GM18526 (cell line): ENCODE results near the gene KRT40.

Experiments
- POLR2A ChIP-seq: IDR thresholded peaks from 3 replicates; pipeline ENCODE4 v1.6.1; 2011; ENCODE audit not compliant: insufficient read length; ENCODE audit errors: extremely low read depth

Gene KRT40

DNA sequence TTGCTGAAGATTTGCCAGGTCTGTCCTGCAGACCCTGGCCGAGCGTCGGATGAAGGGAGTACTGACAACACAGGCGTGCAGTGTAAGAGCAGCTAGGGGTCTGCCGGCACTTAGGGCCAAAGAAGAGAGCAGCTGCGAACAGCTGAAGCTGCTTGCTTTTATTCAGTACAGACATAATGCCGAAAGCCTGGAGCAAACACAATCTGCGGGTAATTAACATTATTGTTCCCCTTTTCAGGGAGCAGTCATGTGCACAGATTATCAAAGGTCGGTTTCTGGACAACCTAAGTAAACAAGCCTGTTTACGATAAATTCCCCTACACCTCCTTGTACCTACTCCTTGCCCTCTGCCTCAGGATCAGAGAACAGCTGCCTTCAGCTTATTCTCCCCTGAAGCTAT, 34.7 kb downstream of the KRT40 start:
- no peak for TF ChIP-seq POLR2A

DNA sequence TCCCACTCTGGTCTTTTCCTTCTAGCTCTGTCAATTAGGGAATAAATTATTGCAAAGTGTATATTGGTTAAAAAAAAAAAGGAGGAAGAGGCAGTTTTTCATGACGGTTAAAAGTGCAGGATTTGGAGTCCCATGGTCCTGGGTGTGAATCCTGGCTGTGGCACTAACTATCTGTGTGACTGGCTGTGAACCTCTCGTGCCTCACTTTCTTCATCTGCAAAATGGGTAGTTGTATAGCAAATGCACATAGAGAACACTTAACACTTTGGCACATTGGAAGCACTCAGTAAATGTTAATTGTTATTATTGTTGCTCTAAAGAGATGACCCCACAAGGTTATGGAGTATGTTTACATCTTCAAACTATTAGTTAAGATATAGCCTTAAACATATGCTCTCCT, 36.2 kb downstream of the KRT40 start:
- no peak for TF ChIP-seq POLR2A

DNA sequence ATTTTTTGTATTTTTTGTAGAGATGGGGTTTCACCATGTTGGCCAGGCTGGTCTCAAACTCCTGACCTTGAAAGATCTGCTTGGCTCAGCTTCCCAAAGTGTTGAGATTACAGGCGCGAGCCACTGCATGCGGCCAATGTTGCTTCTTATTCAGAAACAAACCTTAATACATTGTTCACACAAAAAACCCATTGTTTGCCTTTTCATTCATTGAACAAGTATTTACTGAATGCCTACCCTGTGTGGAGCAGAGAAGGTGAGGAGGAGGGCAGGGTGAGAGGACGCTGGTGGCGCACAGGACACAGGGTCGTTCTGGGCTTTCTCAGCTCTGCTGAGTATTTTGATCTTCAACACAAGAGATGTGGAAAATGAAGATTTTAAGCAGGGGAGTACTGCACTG, 38.7 kb downstream of the KRT40 start:
- TF ChIP-seq POLR2A, result no peak

DNA sequence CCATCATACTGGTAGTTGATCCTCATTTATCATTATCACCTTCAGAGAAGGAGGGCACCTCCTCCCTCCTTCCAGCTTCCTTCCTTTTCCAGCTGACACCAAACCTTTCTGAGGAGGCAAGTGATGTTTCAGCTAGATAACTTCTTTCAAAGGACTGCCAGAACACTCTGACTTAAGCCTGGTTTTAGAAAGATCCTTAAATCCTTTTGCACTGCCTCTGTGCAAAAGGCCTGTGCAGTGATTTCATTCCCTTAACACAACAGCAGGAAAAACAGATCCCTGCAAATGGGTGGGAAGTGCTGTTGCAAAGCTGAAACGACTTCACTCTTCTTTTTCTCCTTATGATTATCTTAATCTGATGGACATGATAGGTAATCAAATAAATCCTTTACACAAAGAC, 39.6 kb downstream of the KRT40 start:
- TF ChIP-seq POLR2A, result no peak

DNA sequence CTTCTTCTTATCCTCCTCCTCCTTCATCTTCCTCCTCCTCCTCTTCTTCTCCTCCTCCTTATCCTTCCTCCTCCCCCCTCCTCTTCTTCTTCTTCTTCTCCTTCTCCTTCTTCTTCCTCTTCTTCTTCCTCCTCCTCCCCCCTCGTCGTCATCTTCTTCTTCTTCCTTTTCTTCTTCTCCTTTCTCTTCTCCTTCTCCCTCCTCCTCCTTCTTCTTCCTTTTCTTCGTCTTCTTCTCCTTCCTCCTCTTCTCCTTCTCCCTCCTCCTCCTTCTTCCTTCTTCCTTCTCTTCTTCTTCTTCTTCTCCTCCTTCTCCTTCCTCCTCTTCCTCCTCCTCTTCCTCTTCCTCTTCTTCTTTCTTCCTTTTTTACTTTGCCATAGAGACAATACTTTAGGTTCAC, 41.6 kb downstream of the KRT40 start:
- TF ChIP-seq POLR2A, result no peak

DNA sequence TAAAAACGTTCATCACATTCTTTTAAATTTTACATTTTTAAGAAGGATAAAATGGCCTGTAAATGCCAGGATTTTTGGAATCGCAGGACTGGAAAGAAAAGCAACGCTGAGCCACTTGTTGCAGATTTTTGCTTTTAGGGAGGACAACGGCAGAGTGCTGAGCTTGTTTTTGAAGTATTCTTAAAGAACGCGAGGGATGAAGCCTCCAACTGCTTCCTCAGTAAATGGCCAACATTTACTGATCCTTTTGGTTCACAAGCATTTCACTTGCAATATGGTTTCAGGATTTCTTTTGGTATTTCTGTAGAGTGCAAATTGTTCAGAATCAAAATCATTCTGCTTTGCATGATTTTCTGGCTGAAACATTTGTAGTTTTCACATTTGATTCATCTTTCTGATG, 43.9 kb downstream of the KRT40 start:
- no peak for TF ChIP-seq POLR2A

DNA sequence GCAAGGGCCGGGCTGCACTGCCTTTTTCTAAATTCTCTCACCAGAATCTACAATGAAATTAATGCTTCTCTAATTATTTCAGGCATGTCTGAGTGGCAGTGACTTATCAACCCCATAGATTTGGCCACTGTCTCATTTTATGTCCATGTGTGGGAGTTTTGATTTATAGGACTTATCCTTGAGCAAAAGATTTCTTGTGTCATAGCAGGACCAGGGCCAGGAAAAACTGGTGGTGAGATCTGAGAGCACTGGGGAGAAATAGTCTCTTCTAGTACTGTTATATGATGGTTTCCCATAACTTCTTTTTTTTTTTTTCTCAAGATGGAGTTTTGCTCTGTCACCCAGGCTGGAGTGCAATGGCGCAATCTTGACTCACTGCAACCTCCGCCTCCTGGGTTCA, 45.1 kb downstream of the KRT40 start:
- TF ChIP-seq POLR2A, result no peak

DNA sequence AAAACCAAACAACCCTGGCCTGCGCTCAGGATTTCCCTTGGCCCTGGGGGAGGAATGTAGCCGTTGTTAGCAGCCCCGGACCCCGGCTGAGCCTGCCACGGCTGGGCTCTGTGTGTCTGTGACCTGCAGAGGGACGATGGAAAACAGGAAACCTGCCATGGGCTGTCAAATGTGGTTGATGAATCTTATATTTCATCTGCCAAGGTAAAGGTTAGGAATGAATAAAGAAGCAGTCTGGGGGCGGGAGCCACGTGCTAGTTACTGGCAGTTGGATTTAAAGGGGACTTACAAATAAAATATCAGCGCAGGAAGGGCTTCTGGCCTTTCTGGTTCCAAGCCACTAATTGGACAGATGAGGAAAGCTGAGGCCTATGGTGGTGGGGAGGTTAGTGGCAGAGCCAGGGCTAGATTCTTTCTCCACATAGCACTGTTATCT, 46.7 kb downstream of the KRT40 start, which contains the start of gene KRT23:
TSS of gene KRT23 (minus strand) at position 263 of the 436 bp plus-strand sequence. CDS start 1,043 bp downstream, outside the sequence.
- TF ChIP-seq POLR2A, result no peak

DNA sequence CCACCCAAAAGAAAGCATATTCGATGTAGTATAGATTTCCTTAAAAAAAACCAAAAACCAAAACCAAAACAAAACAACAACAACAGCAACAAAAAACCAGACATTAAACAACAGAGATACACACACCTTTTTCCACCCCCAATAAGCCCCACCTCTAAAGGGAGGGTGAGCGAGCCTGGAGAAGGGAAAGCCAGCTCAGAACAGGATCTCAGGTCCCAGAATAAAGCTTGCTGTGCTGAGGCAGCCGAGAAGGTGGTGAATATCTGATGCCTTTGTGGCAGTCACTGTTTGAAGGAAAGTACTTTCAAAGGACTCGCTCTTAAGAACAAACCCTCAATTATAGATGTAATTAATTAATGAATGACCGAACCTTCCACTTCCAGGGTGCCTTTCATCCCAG, 47.1 kb downstream of the KRT40 start:
- TF ChIP-seq POLR2A, result no peak

DNA sequence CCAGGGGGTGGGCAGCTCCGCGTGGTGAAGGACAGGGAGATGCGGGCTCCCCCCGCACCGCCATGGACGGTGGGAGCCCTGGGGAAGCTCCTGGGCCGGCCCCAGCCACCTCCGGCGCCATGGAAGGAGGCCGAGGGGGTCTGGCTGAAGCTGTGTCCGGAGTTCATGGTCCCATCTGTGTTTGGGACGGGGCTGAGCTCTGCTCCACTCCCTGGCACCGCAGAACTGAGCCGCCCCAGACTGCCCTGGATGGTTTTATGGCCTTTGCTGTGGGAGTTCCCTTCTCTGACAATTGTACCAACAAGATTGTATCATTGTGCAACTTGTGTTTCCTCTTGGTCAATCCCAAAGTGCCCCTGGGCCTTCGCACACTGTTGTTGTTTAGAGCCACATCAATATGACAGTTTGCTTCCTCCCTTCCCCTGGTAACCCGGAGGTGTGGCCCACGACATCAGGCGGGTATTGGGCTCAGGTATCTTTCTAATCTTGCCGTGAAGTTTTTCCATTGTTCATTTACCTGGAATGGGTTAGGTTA, 47.6 kb downstream of the KRT40 start:
- TF ChIP-seq POLR2A, result no peak

DNA sequence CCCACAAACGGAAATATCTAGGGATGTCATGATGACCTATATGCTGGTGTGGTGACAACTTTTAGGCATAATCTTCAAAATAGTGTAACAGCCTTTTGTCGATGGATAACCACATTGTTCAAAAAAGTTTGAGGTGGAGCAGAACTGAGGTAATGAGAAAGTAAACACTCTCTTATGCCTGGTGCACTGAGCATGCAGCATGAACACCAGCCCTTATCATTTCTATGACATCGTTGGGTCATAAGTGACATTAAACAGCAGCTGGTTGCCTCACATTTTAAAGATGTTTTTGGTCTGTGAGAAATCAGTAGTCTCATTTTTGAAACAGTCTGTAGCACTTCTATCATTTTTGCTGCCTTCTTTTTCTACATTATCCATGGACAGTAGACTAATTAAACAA, 48.5 kb downstream of the KRT40 start:
- TF ChIP-seq POLR2A, result no peak

DNA sequence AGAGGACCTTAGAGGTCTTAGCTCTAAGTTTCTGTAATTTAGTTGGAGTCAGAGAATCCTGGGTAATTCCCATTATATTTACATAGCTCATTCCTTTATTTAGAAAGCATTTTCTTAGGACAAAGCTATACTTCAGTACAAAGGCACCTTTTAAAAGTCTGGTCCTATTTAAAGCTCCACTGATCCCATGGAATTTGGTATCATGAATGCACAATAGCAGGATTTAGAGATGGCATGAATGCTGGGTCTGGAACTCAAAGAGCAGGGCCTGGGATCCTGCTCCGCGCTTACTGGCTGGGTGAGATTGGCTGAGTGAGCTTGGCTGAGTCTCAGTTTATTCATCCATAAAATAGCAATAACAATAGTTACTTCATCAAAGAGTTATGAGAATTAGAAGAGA, 51.5 kb downstream of the KRT40 start:
- TF ChIP-seq POLR2A, result no peak

DNA sequence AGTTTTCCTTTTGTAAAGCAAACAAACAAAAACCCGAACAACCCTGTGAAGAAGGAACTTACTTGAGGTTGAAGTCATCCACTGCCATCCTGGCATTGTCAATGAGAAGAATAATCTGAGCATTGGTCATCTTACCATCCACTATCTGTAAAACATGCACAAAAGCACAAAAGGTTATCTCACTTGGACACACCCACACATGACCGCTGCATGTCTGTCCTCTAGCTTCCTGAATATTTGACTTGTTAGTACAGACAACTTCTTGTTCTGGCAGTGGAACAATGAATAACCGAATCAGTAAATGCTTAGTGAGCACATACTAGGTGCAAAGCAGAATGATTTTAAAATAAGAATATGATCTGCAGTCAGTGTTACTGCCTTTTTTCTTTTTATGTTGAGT, 52.8 kb downstream of the KRT40 start:
- TF ChIP-seq POLR2A, result no peak
